ENCODE data around the gene BUB1.
"Not testable (repeated sequence)": the region's sequence is repeated elsewhere in the genome, so short reads cannot be mapped to it uniquely, and the experiment has no call there.

BUB1 gene

GRCh38 chr2:110608788-110609502 is 68.9 kb downstream of the BUB1 start:
- not testable (repeated sequence) for DNase-seq (ENCODE audit: low read depth); H3K4me3 ChIP-seq (ENCODE audit: low read depth, low read length)

- not testable (repeated sequence) for DNase-seq (ENCODE audit: low read depth); H3K4me3 ChIP-seq (ENCODE audit: low read depth, low read length)
Measured at GRCh38 chr2:110605057-110605456, 72.8 kb downstream of the BUB1 start.

GRCh38 chr2:110603917-110604591 is 73.8 kb downstream of the BUB1 start:
- DNase-seq (ENCODE audit: low read depth); H3K4me3 ChIP-seq (ENCODE audit: low read depth, low read length): not testable (repeated sequence)

GRCh38 chr2:110602139-110602538 is 75.7 kb downstream of the BUB1 start:
- H3K4me3 ChIP-seq (ENCODE audit: low read depth, low read length); DNase-seq (ENCODE audit: low read depth): not testable (repeated sequence)

GRCh38 chr2:110591973-110592372 is 85.9 kb downstream of the BUB1 start:
- not testable (repeated sequence) for H3K4me3 ChIP-seq (ENCODE audit: low read depth, low read length); DNase-seq (ENCODE audit: low read depth)

GRCh38 chr2:110589677-110590330 is 88.1 kb downstream of the BUB1 start:
- not testable (repeated sequence) for DNase-seq (ENCODE audit: low read depth)

GRCh38 chr2:110588520-110588919 is 89.3 kb downstream of the BUB1 start:
- DNase-seq (ENCODE audit: low read depth); H3K4me3 ChIP-seq (ENCODE audit: low read depth, low read length): not testable (repeated sequence)

More at GRCh38 chr2:110589677-110590330, 88.1 kb downstream of the BUB1 start:
- H3K4me3 ChIP-seq (ENCODE audit: low read depth, low read length), result not testable (repeated sequence)
